GM12891 (cell line): Measurements from ENCODE around the gene GABRQ.
"Not testable (repeated sequence)": the region's sequence is repeated elsewhere in the genome, so short reads cannot be mapped to it uniquely, and the experiment has no call there.

Source experiments
- DNase-seq: peaks from one replicate; pipeline ENCODE4 v3.0.0; 2011; ENCODE audit warnings: low spot score; ENCODE audit not compliant: insufficient read length
- FAIRE-seq: peaks from 2 replicates; lab custom pipeline; 2011; peaks lifted over from hg19 to GRCh38; lab: Jason Lieb, UNC
- PAX5 ChIP-seq: IDR thresholded peaks from 2 replicates; pipeline ENCODE4 v1.6.1; 2011; ENCODE audit warnings: low read length, moderate library complexity, mild to moderate bottlenecking; ENCODE audit not compliant: insufficient read depth, severe bottlenecking
- POLR2A ChIP-seq: IDR thresholded peaks from 2 replicates; pipeline ENCODE4 v1.6.1; 2011; ENCODE audit warnings: low read depth, low read length, control low read depth
- POLR2AphosphoS5 ChIP-seq: IDR thresholded peaks from 2 replicates; pipeline ENCODE4 v1.6.1; 2011; ENCODE audit warnings: low read depth, low read length, control low read depth
- POU2F2 ChIP-seq: IDR thresholded peaks from 2 replicates; pipeline ENCODE4 v1.6.1; 2011; ENCODE audit warnings: low read depth, mild to moderate bottlenecking, control low read depth, low read length, moderate library complexity
- SPI1 ChIP-seq: IDR thresholded peaks from 2 replicates; pipeline ENCODE4 v1.6.1; 2011; ENCODE audit warnings: low read depth, low read length, control low read depth
- TAF1 ChIP-seq: IDR thresholded peaks from 2 replicates; pipeline ENCODE4 v1.6.1; 2011; ENCODE audit warnings: low read depth, low read length, control low read depth

GABRQ gene

GRCh38 chrX:152652467-152652866, 14.8 kb downstream of the GABRQ start:
- no peak for TF ChIP-seq PAX5
- TF ChIP-seq TAF1, result no peak
- TF ChIP-seq POU2F2, result no peak
- TF ChIP-seq SPI1, result no peak
- no peak for TF ChIP-seq POLR2AphosphoS5
- no peak for TF ChIP-seq POLR2A
- FAIRE-seq (no peak), DNase-seq (no peak)

- DNase-seq, result no peak
- no peak for FAIRE-seq
- no peak for TF ChIP-seq POLR2A
- TF ChIP-seq POU2F2, result no peak
- no peak for TF ChIP-seq POLR2AphosphoS5
- TF ChIP-seq PAX5, result no peak
These were observed 18.4 kb downstream of the GABRQ start for GRCh38 chrX:152656087-152656486.

GRCh38 chrX:152656890-152657289, 19.2 kb downstream of the GABRQ start:
- TF ChIP-seq TAF1 (no peak), POLR2AphosphoS5 (no peak), SPI1 (no peak), POLR2A (no peak), PAX5 (no peak), POU2F2 (no peak)
- no peak for FAIRE-seq
- DNase-seq, result no peak

- FAIRE-seq (no peak), DNase-seq (no peak)
- TF ChIP-seq POLR2AphosphoS5 (no peak), POLR2A (no peak), SPI1 (no peak), POU2F2 (no peak), PAX5 (no peak), TAF1 (no peak)
These were observed 20.6 kb downstream of the GABRQ start for GRCh38 chrX:152658302-152658701.

GRCh38 chrX:152663086-152663485, 25.4 kb downstream of the GABRQ start:
- FAIRE-seq (no peak), DNase-seq (no peak)
- no peak for TF ChIP-seq POLR2A
- no peak for TF ChIP-seq POU2F2
- no peak for TF ChIP-seq PAX5
- no peak for TF ChIP-seq POLR2AphosphoS5
- no peak for TF ChIP-seq SPI1
- TF ChIP-seq TAF1, result no peak

GRCh38 chrX:152674135-152674534, 36.4 kb downstream of the GABRQ start:
- FAIRE-seq (no peak), DNase-seq (no peak)
- TF ChIP-seq SPI1 (no peak), TAF1 (no peak), POU2F2 (no peak), POLR2A (no peak), PAX5 (no peak), POLR2AphosphoS5 (no peak)

- not testable (repeated sequence) for FAIRE-seq
These were observed 37.0 kb downstream of the GABRQ start for GRCh38 chrX:152674652-152675051.

GRCh38 chrX:152681012-152681411, 43.3 kb downstream of the GABRQ start:
- FAIRE-seq, result peak; percentile 99
- DNase-seq, result not testable (repeated sequence)

More at GRCh38 chrX:152674652-152675051, 37.0 kb downstream of the GABRQ start:
- not testable (repeated sequence) for DNase-seq

- not testable (repeated sequence) for FAIRE-seq
These were observed 60.5 kb downstream of the GABRQ start, which contains the start of gene MAGEA3 for GRCh38 chrX:152697952-152698931. MAGEA3 (plus strand) TSS chrX:152698794; CDS start chrX:152700833, 2,039 bp downstream.

GRCh38 chrX:152700390-152700789, 62.7 kb downstream of the GABRQ start:
- DNase-seq, FAIRE-seq: not testable (repeated sequence)

More at GRCh38 chrX:152697952-152698931, 60.5 kb downstream of the GABRQ start, which contains the start of gene MAGEA3:
- not testable (repeated sequence) for DNase-seq

GRCh38 chrX:152706500-152706899, 68.8 kb downstream of the GABRQ start:
- not testable (repeated sequence) for DNase-seq, FAIRE-seq
